Measurements from ENCODE around the gene MRAP.

The MRAP gene

GRCh38 chr21:32325706-32326105 lies 27.1 kb downstream of the MRAP start:
- no peak for DNase-seq

- DNase-seq, result peak; percentile 77
Measured at GRCh38 chr21:32328595-32328994, 29.9 kb downstream of the MRAP start.

GRCh38 chr21:32329331-32329730 lies 30.7 kb downstream of the MRAP start:
- DNase-seq, result peak; percentile 69

GRCh38 chr21:32329776-32330175 lies 31.1 kb downstream of the MRAP start:
- DNase-seq, result peak; percentile 74

- DNase-seq, result no peak
Measured at GRCh38 chr21:32330784-32331311, 32.2 kb downstream of the MRAP start.

GRCh38 chr21:32331444-32332305 lies 33.0 kb downstream of the MRAP start:
- no peak for DNase-seq

GRCh38 chr21:32332463-32332951 lies 33.9 kb downstream of the MRAP start:
- no peak for DNase-seq

GRCh38 chr21:32333953-32334673 lies 35.5 kb downstream of the MRAP start:
- no peak for DNase-seq

- DNase-seq, result peak; percentile 16
Measured at GRCh38 chr21:32334980-32335531, 36.4 kb downstream of the MRAP start.

GRCh38 chr21:32335601-32336575 lies 37.2 kb downstream of the MRAP start:
- DNase-seq, result no peak

GRCh38 chr21:32336711-32337110 lies 38.1 kb downstream of the MRAP start:
- peak; percentile 60 for DNase-seq

- no peak for DNase-seq
Measured at GRCh38 chr21:32337206-32337605, 38.6 kb downstream of the MRAP start.

- DNase-seq, result no peak
Measured at GRCh38 chr21:32338209-32338921, 39.7 kb downstream of the MRAP start.

GRCh38 chr21:32340863-32341848 lies 42.5 kb downstream of the MRAP start:
- no peak for DNase-seq

- DNase-seq, result no peak
Measured at GRCh38 chr21:32346951-32347350, 48.3 kb downstream of the MRAP start.

GRCh38 chr21:32347351-32347750 lies 48.7 kb downstream of the MRAP start:
- no peak for DNase-seq

GRCh38 chr21:32347977-32348376 lies 49.3 kb downstream of the MRAP start:
- DNase-seq, result no peak

- no peak for DNase-seq
Measured at GRCh38 chr21:32348604-32349332, 50.1 kb downstream of the MRAP start.

GRCh38 chr21:32349333-32349944 lies 50.8 kb downstream of the MRAP start:
- no peak for DNase-seq

Measured in fibroblast of skin of right biceps (primary cell).